Germinal center (tissue), 1 donor: ENCODE data around the gene PFDN4.
"Not testable (repeated sequence)": the region's sequence is repeated elsewhere in the genome, so short reads cannot be mapped to it uniquely, and the experiment has no call there.

Experiments used
- DNase-seq: peaks from one replicate; pipeline ENCODE4 v3.0.0; 2012; ENCODE audit warnings: mixed read lengths, low spot score

The PFDN4 gene

DNA sequence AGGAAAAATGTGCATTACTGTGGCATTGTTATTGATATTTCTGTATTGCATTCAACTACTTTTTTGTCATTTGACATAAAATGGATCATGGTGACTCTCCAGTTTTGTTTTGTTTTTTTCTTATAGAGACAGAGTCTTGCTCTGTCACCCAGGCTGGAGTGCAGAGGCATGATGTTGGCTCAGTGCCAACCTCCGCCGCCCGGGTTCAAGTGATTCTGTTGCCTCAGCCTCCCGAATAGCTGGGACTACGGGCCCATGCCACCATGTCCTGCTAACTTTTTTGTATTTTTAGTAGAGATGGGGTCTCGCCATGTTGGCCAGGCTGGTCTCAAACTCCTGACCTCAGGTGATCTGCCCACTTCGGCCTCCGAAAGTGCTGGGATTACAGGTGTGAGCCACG is 16.8 kb downstream of the PFDN4 start:
- DNase-seq, result not testable (repeated sequence)

GRCh38 chr20:54227241-54227640 is 19.4 kb downstream of the PFDN4 start:
- DNase-seq, result no peak

- DNase-seq, result no peak
These were observed 19.9 kb downstream of the PFDN4 start for GRCh38 chr20:54227751-54228150.

GRCh38 chr20:54228841-54229240 is 21.0 kb downstream of the PFDN4 start:
- DNase-seq, result no peak

- DNase-seq, result no peak
These were observed 21.8 kb downstream of the PFDN4 start for GRCh38 chr20:54229566-54230160.

- no peak for DNase-seq
These were observed 23.1 kb downstream of the PFDN4 start for GRCh38 chr20:54231036-54231435.

DNA sequence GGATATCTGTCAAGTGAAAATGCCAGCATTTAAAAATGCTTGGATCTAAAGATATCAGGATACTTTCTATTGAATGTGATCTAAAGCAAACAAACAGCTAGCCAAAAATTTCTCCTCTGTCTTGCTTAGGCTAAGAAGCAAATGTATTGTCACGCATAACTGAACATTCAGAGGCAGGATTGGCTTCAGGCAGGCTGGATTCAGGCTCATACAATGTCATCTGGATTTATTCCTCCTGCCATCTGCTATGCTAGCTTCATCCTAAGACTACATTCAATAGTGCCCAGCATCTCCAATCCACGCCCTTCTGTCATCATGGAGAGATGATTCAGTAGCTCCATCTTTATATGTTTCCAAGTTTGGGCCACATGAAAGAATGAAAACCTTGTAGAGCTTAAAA is 27.1 kb downstream of the PFDN4 start:
- DNase-seq, result no peak

DNA sequence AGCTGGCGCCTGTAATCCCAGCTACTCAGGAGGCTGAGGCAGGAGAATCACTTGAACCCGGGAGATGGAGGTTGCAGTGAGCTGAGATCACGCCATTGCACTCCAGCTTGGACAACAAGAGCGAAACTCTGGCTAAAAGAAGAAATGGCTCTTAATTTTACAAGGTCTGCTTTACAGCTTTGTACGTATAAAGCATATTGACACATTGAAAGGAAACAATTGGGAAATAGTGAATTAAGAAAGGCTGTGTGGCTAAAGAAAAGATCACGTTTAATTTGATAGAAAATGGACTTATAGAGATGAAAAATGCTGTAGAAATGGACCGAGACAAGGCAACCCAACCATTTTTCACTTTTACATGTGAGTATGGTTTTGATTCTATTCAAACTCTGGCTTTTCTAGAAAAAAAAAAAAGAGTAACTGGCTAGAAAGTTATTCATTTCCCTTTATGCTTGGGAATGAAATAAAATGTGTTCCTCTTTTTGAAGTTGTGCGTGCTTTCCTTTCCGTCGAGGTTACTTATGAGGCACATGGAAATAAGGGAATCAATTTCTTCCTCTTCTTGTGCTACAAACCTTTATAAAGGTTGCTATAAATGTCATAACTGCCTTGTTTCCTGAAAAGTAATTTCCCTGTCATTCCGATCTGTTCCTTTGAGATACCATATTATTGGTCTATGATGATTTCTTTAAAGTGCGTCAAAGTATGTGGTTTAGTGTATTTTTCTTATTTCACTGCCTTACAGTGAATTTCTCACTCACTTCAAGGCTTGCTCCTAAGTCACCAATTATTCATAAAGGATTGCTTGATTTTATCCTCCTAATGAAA is 29.4 kb downstream of the PFDN4 start:
- DNase-seq, result no peak

DNA sequence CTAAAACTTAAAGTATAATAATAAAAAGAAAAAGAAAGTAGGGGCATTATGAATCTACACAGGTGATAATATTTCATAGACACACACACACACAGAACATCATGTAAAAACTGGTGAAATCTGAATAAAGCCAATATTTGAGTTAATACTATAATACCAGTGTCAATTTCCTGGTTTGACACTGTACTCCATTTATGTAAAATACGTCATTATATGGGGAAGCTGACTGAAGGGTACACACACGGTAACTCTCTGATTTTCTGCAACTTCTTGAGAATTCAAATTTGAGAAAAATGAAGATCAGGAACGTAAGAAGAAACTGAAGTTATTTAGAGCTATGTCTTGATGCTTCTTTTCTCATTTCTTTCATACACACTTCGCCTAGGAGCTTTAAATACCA is 36.2 kb downstream of the PFDN4 start:
- no peak for DNase-seq

DNA sequence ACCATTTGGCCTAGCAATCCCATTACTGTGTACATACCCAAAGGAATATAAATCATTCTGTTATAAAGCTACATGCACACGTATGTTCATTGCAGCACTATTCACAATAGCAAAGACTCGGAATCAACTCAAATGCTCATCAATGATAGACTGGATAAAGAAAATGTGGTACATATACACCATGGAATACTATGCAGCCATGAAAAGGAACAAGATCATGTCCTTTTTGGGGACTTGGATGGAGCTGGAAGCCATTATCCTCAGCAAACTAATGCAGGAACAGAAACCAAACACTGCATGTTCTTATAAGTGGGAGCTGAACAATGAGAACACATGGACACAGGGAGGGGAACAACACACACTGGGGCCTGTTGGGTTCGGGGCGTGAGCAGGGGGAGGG is 40.8 kb downstream of the PFDN4 start:
- DNase-seq, result not testable (repeated sequence)

DNA sequence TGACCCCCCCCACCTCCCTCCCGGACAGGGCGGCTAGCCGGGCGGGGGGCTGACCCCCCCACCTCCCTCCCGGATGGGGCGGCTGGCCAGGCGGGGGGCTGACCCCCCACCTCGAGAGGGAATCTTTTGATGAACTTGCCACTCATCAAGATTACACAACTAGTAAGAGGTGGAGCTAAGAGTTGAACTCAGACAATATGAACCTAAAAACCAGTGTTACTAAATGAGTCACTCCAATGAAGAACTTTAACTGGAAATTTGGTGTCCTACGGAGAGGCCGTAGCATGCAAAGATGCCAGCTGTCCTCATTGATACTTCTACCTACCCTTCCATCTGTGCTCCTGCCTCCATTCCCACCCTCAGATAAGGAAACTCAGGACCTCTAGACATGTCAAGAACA is 42.8 kb downstream of the PFDN4 start:
- DNase-seq, result no peak

GRCh38 chr20:54251096-54251495 is 43.2 kb downstream of the PFDN4 start:
- no peak for DNase-seq

GRCh38 chr20:54254596-54254995 is 46.7 kb downstream of the PFDN4 start:
- DNase-seq, result no peak

- no peak for DNase-seq
These were observed 47.3 kb downstream of the PFDN4 start for GRCh38 chr20:54255157-54255556.

DNA sequence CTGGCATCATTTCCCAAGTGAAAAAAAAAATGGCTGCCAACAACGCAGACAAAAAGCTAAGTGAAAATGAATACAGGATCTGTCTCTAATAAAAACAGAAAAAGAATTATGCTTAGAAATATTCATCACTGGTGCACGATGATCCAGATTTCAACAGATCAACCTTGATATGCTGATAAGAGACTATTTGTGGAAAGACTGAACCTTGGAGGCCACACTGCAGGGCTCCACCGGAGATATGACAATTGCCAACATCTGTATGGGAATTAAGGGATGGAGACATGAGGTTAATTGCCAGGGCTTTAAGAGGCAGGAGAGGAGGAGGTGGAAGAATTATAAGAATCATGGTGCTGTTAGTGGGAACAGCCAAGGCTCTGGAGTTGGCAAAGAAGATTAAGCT is 48.3 kb downstream of the PFDN4 start:
- no peak for DNase-seq

GRCh38 chr20:54257071-54257816 is 49.4 kb downstream of the PFDN4 start:
- DNase-seq, result no peak

DNA sequence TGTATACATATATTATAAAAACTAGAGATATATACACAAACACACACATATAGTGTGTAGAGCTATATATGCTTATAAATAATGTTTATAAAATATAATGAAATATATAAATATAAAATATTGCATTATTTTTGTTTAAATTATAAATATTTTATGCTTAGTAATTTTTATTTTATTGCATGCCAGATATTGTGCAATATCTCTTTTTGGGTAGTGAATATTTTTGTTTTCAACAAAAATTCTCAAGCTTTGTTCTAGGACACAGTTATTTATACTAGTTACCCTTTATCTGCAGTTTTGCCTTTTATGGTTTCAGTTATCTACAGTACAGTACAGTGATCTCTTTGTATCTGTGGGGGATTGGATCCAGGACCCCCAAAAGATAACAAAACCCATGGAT is 52.2 kb downstream of the PFDN4 start:
- DNase-seq, result no peak

- DNase-seq, result no peak
These were observed 54.8 kb downstream of the PFDN4 start for GRCh38 chr20:54262671-54263070.

GRCh38 chr20:54263116-54263690 is 55.3 kb downstream of the PFDN4 start:
- DNase-seq, result no peak

DNA sequence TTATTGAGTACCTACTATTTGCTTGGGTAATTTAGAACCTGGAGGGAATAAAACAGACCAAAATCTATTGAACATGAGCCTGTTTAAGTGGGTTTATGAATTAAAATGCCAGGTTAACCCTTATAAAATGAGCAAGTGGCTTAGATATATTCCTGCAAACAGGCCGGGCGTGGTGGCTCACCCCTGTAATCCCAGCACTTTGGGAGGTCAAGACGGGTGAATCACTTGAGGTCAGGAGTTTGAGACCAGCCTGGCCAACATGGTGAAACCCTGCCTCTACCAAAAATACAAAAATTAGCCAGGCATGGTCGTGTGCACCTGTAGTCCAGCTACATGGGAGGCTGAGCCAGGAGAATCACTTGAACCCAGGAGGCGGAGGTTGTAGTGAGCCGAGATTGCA is 57.9 kb downstream of the PFDN4 start:
- DNase-seq, result not testable (repeated sequence)

DNA sequence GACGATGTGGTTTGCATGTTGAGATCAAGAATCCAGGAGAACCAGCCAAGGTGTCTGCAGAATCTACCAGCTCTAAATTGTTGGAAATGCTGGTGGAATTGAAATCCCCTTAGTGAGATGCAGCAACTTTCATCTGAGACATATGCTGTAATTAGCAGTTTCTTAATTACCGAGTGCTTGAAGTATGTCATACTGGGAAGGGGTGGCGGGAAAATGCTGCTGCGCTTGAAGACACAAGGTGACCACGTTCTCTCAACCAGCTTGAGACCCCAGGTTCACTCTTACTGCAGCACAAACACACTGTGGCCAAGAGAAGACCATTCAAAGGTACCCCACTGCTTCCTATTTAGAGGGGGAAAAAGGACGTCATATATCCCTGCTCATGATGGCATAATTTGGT is 59.0 kb downstream of the PFDN4 start:
- no peak for DNase-seq

DNA sequence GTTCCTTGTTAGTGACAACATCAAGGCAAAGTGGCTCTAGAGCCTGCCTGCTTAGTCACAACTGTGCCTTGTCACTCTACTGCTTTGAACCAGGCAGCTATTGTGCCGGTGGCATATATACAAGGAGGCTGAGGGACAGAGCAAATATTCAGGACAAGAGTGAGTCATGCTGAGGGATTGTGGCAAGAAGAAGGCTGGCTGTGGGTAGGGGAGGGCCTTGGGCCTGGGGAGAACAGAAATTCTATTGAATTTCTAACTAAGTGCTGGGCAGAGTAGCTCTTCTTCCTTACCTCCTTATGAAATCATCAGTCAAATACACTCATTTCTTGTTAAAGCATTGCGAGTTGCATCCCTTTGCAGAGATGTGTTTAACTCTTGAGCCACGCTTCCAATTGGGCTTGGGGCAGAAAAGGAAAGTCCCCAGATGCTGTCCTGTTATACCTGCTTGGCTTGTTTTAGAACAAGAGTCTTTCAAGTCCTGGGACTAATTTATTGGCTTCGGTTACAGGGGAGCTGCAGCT is 59.7 kb downstream of the PFDN4 start:
- DNase-seq, result no peak

DNA sequence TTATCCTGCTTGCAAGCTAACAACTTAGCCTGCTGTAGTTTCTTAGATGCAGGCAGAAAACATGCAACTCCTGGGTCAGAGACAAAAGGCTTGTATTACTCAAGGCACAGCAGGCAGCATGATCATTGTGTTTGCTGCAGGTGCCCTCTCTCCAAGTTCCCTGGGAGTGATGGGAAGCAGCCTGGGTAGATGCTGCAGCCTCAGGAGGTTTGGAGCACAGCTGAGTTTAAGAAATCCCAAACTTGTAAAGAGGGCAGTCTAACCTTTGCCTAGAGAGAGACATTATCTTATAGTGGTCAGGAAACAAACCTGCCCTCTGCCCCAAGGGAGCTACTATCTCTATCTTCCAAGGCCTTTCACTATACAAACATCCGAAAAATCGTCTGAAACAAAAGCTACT is 61.1 kb downstream of the PFDN4 start:
- no peak for DNase-seq
